Hindlimb muscle (tissue), 1 donor: ENCODE results near the gene TBL1X. TPM values are rescaled to one million over a fixed set of nuclear protein-coding genes. Genes with fewer than 3 reads are reported as not detected.

Experiments
- DNase-seq: peaks from one replicate; pipeline ENCODE4 v3.0.0-alpha.2; 2013
- polyA plus RNA-seq: library from polyadenylated mRNA; unstranded; fragments of 120-200 nt; gene quantifications from one replicate; pipeline ENCODE4 v1.2.1, GENCODE V29; 2013; ENCODE audit not compliant: insufficient read length

TBL1X gene
- polyA plus RNA-seq, 1 donor: 10.0 TPM

DNA sequence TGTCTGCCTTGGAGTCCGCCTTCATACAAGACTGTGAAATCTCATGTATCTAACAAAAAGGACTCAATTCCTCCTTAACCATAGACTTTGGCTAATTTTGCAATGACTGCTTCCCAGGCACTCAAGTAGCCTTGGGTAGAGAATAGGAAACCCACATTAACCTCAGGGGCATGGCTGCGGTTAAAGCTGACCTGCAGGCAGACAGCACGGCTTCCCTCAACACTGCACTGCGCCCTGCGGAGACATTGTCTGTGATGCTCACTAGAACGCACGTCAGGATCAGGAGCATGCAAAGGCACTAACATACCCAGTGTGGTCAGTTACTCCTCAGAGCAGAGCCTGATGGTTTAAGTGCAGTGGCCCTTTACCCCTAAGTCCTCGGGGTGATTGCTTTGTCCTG, 311.1 kb downstream of the TBL1X start:
- DNase-seq: no peak

DNA sequence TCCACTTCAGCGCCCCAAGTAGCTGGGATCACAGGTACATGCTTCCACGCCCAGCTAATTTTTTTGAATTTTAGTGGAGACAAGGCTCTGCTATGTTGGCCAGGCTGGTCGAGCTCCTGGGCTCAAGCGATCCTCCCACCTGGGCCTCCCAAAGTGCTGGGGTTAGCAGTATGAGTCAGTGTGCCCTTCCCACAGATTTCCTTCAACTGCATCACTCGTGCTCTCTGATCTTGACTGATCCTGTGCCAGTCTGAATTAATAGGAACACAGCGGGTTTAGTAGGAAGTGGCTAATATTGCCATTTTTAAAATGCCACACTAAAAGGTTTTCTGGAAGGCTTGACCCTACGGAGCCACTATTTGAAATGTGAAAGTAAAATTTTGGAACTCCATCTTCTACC, 317.1 kb downstream of the TBL1X start:
- no peak for DNase-seq

DNA sequence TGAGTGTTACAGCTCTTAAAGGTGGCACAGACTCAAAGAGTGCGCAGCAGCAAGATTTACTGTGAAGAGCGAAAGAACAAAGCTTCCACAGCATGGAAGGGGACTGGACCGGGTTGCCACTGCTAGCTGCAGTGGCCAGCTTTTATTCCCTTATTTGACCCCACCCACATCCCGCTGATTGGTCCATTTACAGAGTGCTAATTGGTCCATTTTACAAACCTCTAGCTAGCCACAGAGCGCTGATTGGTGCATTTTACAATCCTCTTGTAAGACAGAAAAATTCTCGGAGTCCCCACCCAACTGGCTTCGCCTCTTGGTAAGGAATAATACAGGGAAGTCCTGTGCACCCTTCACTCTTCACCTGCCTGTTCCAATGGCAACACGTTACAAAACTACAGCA, 319.5 kb downstream of the TBL1X start:
- DNase-seq: no peak

DNA sequence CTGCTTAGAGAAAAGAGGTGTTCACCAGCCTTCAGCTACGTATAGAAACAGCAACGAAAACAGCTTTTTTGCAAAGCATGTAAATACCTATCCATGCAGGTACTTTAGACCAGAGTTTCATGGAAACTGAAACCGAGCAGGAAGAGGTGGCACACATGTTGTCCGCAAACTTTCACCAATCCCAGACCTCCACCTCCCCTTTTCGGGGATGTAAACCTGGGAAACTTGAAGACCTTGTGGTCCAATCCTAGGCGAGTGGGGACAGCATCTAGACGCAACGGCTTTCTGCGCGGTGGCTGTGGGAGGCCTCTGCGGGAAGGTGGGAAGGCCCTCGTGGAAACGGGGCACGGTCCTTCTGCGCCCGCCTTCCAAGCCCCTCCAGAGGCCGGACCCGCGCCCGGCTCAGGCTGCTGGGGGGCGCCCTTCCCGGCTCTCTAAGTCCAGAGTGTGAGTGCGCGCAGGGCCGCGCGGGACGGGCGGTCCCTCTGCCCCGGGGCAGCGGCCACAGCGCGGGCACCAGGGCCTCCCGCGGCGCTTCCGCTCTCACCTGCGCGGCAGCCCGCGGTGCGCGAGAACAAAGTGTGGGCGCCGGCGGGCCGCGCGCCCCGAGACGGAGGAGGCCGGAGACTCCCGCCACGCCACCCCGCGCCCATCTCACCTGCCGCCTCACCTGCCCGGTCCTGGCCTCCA, 320.5 kb downstream of the TBL1X start:
- no peak for DNase-seq

DNA sequence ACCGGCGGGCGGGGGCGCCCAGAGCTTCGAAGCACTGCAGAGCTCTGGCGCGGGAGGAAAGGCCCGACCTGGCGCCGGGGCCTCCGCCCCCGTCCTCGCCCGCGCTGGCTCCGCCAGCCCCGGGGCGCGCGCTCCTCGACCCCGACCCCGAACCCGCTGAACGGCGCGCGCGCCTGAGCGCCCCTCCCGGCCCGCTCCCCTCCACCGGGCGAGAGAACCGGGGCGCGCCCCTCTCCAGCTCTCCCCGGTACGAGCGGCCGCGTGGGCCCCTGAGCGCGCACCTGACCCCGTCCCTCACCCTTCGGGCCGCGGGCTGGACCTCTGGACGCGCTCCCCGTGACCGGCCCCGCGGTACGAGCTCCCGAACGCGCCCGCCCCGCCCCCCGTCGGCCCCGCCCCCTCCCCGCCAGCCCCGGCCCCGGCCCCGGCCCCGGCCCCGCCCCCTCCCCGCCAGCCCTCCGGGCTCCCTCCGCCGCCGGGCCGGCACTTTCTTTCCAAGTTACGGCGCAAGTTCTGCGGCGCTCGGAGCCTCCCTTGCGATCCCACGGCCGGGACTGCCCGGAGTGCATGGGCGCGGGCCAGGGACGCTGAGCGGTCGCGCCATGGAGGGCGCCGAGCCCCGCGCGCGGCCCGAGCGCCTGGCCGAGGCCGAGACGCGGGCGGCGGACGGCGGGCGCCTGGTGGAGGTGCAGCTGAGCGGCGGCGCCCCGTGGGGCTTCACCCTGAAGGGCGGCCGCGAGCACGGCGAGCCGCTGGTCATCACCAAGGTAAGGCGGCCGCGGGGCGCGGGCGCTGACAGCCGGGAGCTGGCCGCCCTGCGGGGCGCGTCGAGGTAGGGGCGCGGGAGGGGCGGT, 321.3 kb downstream of the TBL1X start, which contains the start of gene SHROOM2:
Gene SHROOM2 (plus strand): TSS at position 486 of the 854 bp plus-strand sequence. CDS start 117 bp downstream, at position 603.
- DNase-seq: no peak

DNA sequence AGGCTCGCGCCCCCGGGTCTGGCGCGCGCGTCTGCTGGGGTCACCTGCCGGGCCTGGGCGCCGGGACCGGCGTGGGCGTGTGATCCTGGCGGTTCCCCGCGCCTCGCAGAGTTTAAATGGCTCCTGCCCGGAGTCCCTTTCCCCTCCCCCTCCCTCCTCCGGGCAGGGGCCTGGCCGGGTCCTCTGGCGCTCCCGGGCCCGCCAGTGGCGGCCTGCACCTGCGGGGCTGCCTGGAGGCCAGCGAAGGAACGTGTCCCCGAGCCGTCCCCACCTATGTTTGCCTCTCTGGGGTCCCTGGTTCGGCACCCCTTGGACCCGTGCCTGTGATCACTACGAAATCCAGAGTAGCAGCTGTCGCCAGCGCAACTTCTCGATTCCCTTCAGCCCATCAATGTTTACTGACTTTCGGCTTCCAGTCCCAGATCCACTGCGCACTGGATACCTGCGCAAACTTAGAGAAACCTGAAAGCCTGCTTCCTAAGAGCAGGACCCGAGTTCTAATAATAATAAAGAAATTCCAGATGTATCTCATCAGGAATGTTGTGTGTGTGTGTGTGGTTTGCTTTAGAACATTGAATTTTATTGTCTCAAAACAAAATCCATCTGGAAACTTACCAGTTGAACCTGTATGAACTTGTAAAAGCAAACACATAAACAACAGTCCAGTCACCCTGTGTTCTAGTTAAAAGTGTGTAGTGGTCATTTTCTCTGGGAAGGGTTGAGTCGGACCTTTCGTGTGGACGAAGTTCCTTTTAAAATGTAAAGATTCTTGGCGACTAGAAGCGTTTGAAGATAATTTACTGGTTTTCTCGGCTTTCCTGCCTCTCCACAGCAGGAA, 322.2 kb downstream of the TBL1X start:
- no peak for DNase-seq

DNA sequence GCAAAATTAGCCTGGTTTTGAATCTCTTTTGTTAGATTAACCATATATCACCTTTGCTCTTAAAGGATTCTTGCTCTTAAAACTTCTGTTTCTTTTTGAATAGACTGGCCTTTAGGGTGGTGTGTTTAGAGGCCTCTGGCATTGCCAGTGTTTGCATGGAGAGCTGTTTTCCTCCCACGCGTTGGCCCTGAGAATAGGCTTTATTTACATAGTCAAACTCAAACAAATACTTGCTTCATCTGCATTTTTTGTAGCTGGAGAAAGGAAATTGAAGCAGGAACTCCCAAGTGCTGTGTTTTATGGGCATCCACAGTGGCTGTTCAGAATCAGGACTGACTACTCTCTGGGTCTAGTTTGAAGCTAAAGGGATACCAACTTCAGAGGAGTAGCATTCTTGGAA, 324.1 kb downstream of the TBL1X start:
- no peak for DNase-seq

DNA sequence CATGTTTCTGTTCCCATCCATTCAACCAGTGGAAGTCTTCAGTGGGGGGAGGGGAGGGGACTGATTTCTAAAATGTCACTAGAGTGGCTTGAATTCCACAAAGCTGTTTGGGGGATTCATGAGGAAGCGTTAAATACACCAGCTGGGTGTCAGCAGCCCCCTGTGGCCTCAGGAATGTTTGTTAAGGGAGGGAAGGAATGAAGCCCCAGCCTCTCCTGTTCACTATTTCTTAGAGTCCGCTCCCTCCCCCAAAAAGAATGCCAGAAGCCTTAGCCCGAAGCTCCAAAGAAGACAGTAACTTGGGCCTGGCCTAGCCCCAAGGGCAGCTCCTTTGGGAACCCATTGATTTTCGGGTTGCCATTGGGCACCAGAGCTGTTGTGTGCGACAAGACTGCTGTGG, 324.7 kb downstream of the TBL1X start:
- no peak for DNase-seq
